Common myeloid progenitor, CD34-positive (primary cell): ENCODE data around the gene UBL3.

Experiments
- CTCF ChIA-PET: fragments of 350-600 bp; sonication (Branson Sonifier 250); formaldehyde crosslinking; loops from one replicate; lab custom pipeline; 2021; ENCODE audit warnings: antibody characterized with exemption; lab: Charles Lee
- POLR2A ChIA-PET: fragments of 350-600 bp; sonication (Branson Sonifier 250); formaldehyde crosslinking; loops from one replicate; lab custom pipeline; 2021; ENCODE audit warnings: antibody characterized with exemption; lab: Charles Lee
- DNase-seq, 3 donors: peaks; one replicate each; pipeline versions ENCODE4 v3.0.0 to v3.0.0-alpha.2; 2013
- H3K27ac ChIP-seq, 2 experiments: 1 replicate in 1 of 2; 2 replicates in 1 of 2; pipeline ENCODE4 v1.7.0; 2013; ENCODE audit warnings: inconsistent platforms in 2 of 2, low read length in 2 of 2, mild to moderate bottlenecking in 2 of 2, low read depth in 1 of 2, moderate library complexity in 1 of 2; ENCODE audit not compliant: severe bottlenecking in 2 of 2, insufficient read depth in 1 of 2, poor library complexity in 1 of 2
- H3K27me3 ChIP-seq, 5 experiments: replicated peaks in 2 of 5; 1 replicate in 3 of 5; 2 replicates in 2 of 5; pipeline versions ENCODE4 v1.6.1 to v1.7.0; 2013; ENCODE audit warnings: low read length in 4 of 5, mild to moderate bottlenecking in 2 of 5, moderate library complexity in 2 of 5, inconsistent platforms in 1 of 5; ENCODE audit not compliant: insufficient read depth in 5 of 5, control insufficient read depth in 4 of 5
- H3K36me3 ChIP-seq, 4 experiments: 1 replicate in 2 of 4; 2 replicates in 2 of 4; pipeline versions ENCODE4 v1.6.1 to v1.7.0; 2013; ENCODE audit warnings: low read length in 3 of 4, control low read depth in 1 of 4, mild to moderate bottlenecking in 1 of 4; ENCODE audit not compliant: control insufficient read depth in 4 of 4, insufficient read depth in 4 of 4
- H3K4me1 ChIP-seq, 4 experiments: 1 replicate in 3 of 4; 2 replicates in 1 of 4; pipeline versions ENCODE4 v1.6.1 to v1.7.1; 2013; ENCODE audit warnings: low read length in 3 of 4, mild to moderate bottlenecking in 3 of 4, control low read depth in 1 of 4, inconsistent platforms in 1 of 4, moderate library complexity in 1 of 4; ENCODE audit not compliant: control insufficient read depth in 4 of 4, insufficient read depth in 4 of 4; ENCODE audit errors: control extremely low read depth in 1 of 4
- H3K4me3 ChIP-seq, 7 experiments: 1 replicate in 4 of 7; 2 replicates in 3 of 7; pipeline versions ENCODE4 v1.5.1 to v1.7.0; 2013; ENCODE audit warnings: mild to moderate bottlenecking in 7 of 7, low read length in 6 of 7, moderate library complexity in 6 of 7, inconsistent platforms in 2 of 7, low read depth in 2 of 7, control low read depth in 1 of 7; ENCODE audit not compliant: insufficient read depth in 4 of 7, control insufficient read depth in 1 of 7; ENCODE audit errors: extremely low read depth in 1 of 7
- H3K9me3 ChIP-seq, 5 experiments: 1 replicate in 4 of 5; 2 replicates in 1 of 5; pipeline versions ENCODE4 v1.6.1 to v1.7.1; 2013; ENCODE audit warnings: low read length in 4 of 5, mild to moderate bottlenecking in 2 of 5, inconsistent platforms in 1 of 5, low read depth in 1 of 5, moderate library complexity in 1 of 5; ENCODE audit not compliant: control insufficient read depth in 4 of 5, insufficient read depth in 2 of 5; ENCODE audit errors: control extremely low read depth in 1 of 5
- WGBS: methylation state at CpG from one replicate; pipeline ENCODE4 v1.1.5; 2013; ENCODE audit not compliant: insufficient coverage; 5-methylcytosine and 5-hydroxymethylcytosine counted together

UBL3 gene

DNA sequence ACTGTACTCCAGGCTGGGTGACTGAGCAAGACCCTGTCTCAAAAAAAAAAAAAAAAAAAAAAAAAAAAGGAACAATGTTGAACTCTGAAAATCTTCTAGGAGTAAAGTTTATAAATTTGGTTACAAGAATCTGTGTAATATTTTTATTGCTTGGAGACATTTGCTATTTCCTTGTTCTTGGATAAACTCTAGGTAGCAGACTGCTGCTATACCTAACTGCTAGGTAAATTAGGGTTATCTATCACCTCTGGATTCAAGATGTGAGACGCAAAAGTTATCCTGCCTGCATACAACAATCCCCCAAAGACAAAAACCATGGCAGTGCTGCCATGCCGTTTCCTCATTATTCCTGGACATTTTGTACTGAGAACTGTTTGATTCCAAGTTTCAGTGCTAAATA is 33.7 kb downstream of the UBL3 start:
- DNase-seq: peak in 1 of 3 donors; percentile 13
- Histone ChIP-seq H3K4me1 (peaks cover 13 to 40% (median 28%) of the 10 kb centered on the region in 4 experiments), H3K4me3 (peak overlapping the region in 2 of 7 experiments; percentile 4 to 62), H3K9me3 (peaks cover 0 to 2% (median 0%) of the 10 kb centered on the region in 5 experiments), H3K27ac (peak overlapping the region; percentile 42 to 84), H3K27me3 (no peaks in the 10 kb centered on the region), H3K36me3 (peaks cover 0 to 2% (median 0%) of the 10 kb centered on the region in 4 experiments)
- ChIA-PET CTCF (interaction anchor here (0.9 to 1.8 kb wide), 2 partner anchors 24 kb away, joined by 4 read pairs; no protein-coding TSS in a partner anchor), POLR2A (no interaction called here)
- WGBS: 80% methylated on average over 1 of the region's 2 CpGs

- Histone ChIP-seq H3K9me3 (no peaks in the 10 kb centered on the region), H3K36me3 (no peaks in the 10 kb centered on the region), H3K27ac (no peak overlapping the region), H3K4me1 (peaks cover 13 to 40% (median 28%) of the 10 kb centered on the region in 4 experiments), H3K27me3 (no peaks in the 10 kb centered on the region), H3K4me3 (no peak overlapping the region)
- ChIA-PET CTCF (interaction anchor here (1.3 to 1.4 kb wide), 2 partner anchors 24 to 44 kb away, joined by 3 to 5 read pairs; no protein-coding TSS in a partner anchor), POLR2A (no interaction called here)
- no peak for DNase-seq
Measured at GRCh38 chr13:29815336-29815735, 35.1 kb downstream of the UBL3 start.

GRCh38 chr13:29810898-29811297 is 39.5 kb downstream of the UBL3 start:
- Histone ChIP-seq H3K9me3 (no peaks in the 10 kb centered on the region), H3K4me1 (peaks cover 0 to 8% (median 0%) of the 10 kb centered on the region in 4 experiments), H3K27ac (no peak overlapping the region), H3K27me3 (no peaks in the 10 kb centered on the region), H3K4me3 (no peak overlapping the region), H3K36me3 (no peaks in the 10 kb centered on the region)
- ChIA-PET CTCF (interaction anchor here (0.7 kb wide), 1 partner anchor 9 kb away, joined by 3 read pairs; no protein-coding TSS in a partner anchor), POLR2A (no interaction called here)
- DNase-seq: no peak
- 100% methylated on average over 3 of the region's 4 CpGs for WGBS

DNA sequence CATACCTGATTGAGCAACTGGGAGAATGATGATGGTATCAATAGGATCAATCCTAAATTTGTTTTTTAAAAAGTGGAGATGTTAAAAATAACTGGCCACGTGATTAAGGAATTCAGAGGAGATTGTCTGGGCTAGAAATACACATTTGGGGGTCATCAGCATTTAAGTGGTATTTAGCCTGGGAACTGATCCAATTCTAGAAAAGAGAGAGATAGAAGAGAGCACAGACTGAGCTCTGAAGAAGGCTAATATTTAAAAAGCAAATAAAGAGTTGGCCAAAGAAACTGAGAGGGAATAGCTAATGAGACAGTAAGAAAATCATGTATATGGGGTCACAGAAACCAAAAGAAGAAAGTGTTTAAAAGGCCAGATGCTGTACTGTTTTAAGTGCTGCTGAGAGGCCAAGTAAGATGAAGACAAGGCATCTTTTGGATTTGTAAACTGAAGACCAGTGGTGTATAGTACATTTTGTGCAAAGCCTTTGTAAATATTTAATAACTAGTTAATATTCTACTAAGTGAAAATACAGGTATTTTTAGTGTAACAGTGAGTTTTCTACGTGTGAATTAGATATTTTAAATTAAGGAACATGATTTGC is 40.2 kb downstream of the UBL3 start:
- WGBS: 100% methylated on average over 2 of the region's 2 CpGs
- H3K9me3 ChIP-seq: no peaks in the 10 kb centered on the region
- no peak overlapping the region for H3K27ac ChIP-seq
- no peaks in the 10 kb centered on the region for H3K36me3 ChIP-seq
- peaks cover 0 to 5% (median 0%) of the 10 kb centered on the region in 4 experiments for H3K4me1 ChIP-seq
- no peak overlapping the region for H3K4me3 ChIP-seq
- CTCF ChIA-PET: interaction anchor here (0.7 kb wide), 1 partner anchor 9 kb away, joined by 3 read pairs; no protein-coding TSS in a partner anchor
- POLR2A ChIA-PET: no interaction called here
- H3K27me3 ChIP-seq: no peaks in the 10 kb centered on the region
- DNase-seq: no peak

DNA sequence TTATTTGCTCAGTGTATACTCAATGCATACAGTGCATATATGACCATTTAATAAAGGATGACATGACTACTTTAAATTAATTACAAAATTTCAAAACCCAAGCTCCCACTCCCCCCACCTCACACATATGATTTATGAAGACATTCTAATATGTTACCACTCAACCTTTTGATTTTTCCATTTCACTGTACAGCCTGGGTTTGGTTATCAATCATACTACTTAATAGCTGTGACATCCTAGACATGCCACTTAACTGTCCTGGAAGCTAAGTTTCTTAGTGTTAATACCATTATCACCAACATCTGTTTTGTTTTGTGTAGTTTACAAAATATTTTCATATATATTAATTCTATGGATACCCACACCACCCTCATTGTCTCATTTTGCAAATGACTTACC is 42.2 kb downstream of the UBL3 start:
- Histone ChIP-seq H3K4me1 (peaks cover 0 to 5% (median 0%) of the 10 kb centered on the region in 4 experiments), H3K27me3 (no peaks in the 10 kb centered on the region), H3K27ac (no peak overlapping the region), H3K9me3 (peaks cover 0 to 6% (median 0%) of the 10 kb centered on the region in 5 experiments), H3K36me3 (no peaks in the 10 kb centered on the region), H3K4me3 (no peak overlapping the region)
- DNase-seq: no peak
- ChIA-PET CTCF (interaction anchor here (1.6 kb wide), 1 partner anchor 34 kb away, joined by 6 read pairs; no protein-coding TSS in a partner anchor), POLR2A (no interaction called here)

DNA sequence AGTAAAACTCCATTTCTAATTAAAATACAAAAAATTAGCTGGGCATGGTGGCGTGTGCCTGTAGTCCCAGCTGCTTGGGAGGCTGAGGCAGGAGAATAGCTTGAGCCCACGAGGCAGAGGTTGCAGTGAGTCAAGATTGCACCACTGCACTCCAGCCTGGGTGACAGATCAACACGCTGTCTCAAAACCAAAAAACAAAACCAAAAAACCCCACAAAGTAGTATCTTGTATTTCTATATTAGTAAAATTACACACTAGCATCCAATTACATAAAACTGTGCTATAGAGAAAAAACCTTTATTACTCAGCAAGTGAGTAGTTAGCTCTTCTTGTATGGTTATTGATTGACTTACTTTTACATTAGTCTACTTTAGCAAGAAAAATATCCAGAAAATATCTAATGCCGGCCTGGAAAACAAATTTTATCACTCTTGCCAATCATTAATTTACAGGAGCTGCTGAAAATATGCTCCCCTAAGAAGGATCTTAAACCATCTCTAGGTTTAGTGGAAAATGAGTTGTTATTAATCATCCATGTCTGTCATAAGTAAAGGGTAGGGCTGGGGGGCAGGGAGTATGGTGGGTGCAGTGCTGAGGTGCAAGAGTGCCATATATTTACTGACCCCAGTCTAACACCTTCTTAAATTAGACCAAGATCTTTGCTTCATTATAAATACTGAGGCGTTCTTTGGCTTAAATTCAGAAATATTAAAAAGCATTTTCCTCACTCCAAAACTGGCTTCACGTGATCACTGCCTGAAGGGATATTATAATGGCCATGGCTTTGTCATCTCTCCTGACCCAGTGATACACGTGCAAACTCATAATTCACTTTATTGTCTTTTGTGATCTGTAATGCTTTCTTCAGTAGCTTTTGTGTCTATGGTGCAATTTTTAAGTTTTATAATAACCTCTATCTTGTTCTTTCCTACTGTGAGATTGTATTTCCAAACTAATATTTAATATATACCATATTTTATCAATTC is 44.1 kb downstream of the UBL3 start:
- Histone ChIP-seq H3K36me3 (no peaks in the 10 kb centered on the region), H3K4me3 (no peak overlapping the region), H3K27ac (no peak overlapping the region), H3K9me3 (peaks cover 0 to 19% (median 4%) of the 10 kb centered on the region in 5 experiments), H3K27me3 (no peaks in the 10 kb centered on the region), H3K4me1 (peaks cover 0 to 5% (median 1%) of the 10 kb centered on the region in 4 experiments)
- POLR2A ChIA-PET: no interaction called here
- WGBS: 100% methylated on average over 2 of the region's 7 CpGs
- DNase-seq: no peak
- CTCF ChIA-PET: interaction anchor here (1.2 kb wide), 1 partner anchor 12 kb away, joined by 3 read pairs; no protein-coding TSS in a partner anchor
